OCI-LY3 (cell line): ENCODE data around the gene GRM8.

ENCODE experiments used
- H2AFZ ChIP-seq: fragments of 200-600, 300-600 bp; shearing (Covaris generic); 2 replicates; pipeline ENCODE4 v1.6.0; 2014; ENCODE audit warnings: antibody characterized with exemption, low read depth, low read length
- H3K27ac ChIP-seq: fragments of 200-600, 300-600 bp; sonication (generic); 2 replicates; pipeline ENCODE4 v1.5.1; 2014; ENCODE audit warnings: mild to moderate bottlenecking, low read length, moderate library complexity, mixed read lengths
- H3K27me3 ChIP-seq: fragments of 200-600, 300-600 bp; sonication (generic); 2 replicates; pipeline ENCODE4 v1.6.1; 2014; ENCODE audit warnings: low read depth, low read length, mixed read lengths
- H3K36me3 ChIP-seq: fragments of 200-600, 300-600 bp; sonication (generic); replicated peaks from 2 replicates; pipeline ENCODE3; 2014; ENCODE audit warnings: low read depth, low read length, mixed read lengths
- H3K4me1 ChIP-seq: fragments of 300-600, 200-600 bp; sonication (generic); 2 replicates; pipeline ENCODE4 v1.6.1; 2014; ENCODE audit warnings: low read length, mixed read lengths
- H3K4me2 ChIP-seq: fragments of 200-600, 300-600 bp; sonication (generic); 2 replicates; pipeline ENCODE4 v1.6.1; 2014; ENCODE audit warnings: low read length, mixed read lengths
- H3K4me3 ChIP-seq: fragments of 300-600, 200-600 bp; sonication (generic); 2 replicates; pipeline ENCODE4 v1.5.1; 2014; ENCODE audit warnings: antibody characterized with exemption, mild to moderate bottlenecking, low read length, moderate library complexity
- H3K79me2 ChIP-seq: fragments of 300-600, 200-600 bp; shearing (Covaris generic); 2 replicates; pipeline ENCODE4 v1.6.1; 2014; ENCODE audit warnings: mild to moderate bottlenecking, low read length, mixed read lengths
- H3K9ac ChIP-seq: fragments of 300-600, 200-600 bp; shearing (Covaris generic); 2 replicates; pipeline ENCODE4 v1.6.0; 2014; ENCODE audit warnings: mild to moderate bottlenecking, low read length, moderate library complexity
- H3K9me3 ChIP-seq: fragments of 200-600, 300-600 bp; shearing (Covaris generic); 2 replicates; pipeline ENCODE4 v1.6.1; 2014; ENCODE audit warnings: low read length, mixed read lengths; ENCODE audit not compliant: insufficient read depth
- H4K20me1 ChIP-seq: fragments of 200-600, 300-600 bp; sonication (generic); 2 replicates; pipeline ENCODE4 v1.6.1; 2016; ENCODE audit warnings: low read length, mixed read lengths; ENCODE audit not compliant: insufficient read depth
- EZH2phosphoT487 ChIP-seq: fragments of 200-600 bp; shearing (Covaris generic); IDR thresholded peaks from 2 replicates; pipeline ENCODE4 v1.6.1; 2018; ENCODE audit warnings: antibody characterized with exemption, mixed run types, low read depth
- TF ChIP-seq, protein P1 (sequence below): fragments of 200-600, 300-600 bp; sonication (generic); IDR thresholded peaks from 2 replicates; pipeline ENCODE4 v1.5.1; 2014; ENCODE audit warnings: antibody characterized with exemption, low read length, low read depth

Gene GRM8

DNA sequence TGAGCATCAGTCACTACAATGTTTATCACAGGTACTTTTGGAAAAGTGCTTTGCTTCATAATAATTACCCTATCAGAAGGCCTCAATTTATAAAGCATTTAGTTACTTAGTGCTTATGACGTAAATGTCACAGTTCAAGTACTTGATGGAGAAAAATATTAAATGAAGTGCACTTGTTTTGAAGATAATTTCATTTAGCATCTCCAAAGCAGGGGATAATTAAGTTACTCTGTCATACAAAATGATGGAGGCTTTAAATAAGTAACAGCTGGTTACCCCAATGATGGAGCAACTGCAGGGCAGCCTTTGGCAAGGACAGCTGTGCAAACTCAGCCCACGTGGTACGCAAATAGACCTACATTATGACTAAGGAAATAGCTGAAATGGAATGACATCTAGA, 768.8 kb downstream of the GRM8 start:
- Histone ChIP-seq H3K4me2 (no peak overlapping the region), H2AFZ (no peak overlapping the region), H3K4me3 (no peak overlapping the region), H3K27me3 (no peaks in the 10 kb centered on the region), H3K9ac (no peak overlapping the region), H4K20me1 (no peaks in the 10 kb centered on the region), H3K4me1 (peaks cover 6% of the 10 kb centered on the region), H3K9me3 (no peaks in the 10 kb centered on the region), H3K79me2 (no peaks in the 10 kb centered on the region), H3K27ac (no peak overlapping the region), H3K36me3 (no peaks in the 10 kb centered on the region)
- TF ChIP-seq EZH2phosphoT487, result no peak
- TF ChIP-seq, protein P1, sequence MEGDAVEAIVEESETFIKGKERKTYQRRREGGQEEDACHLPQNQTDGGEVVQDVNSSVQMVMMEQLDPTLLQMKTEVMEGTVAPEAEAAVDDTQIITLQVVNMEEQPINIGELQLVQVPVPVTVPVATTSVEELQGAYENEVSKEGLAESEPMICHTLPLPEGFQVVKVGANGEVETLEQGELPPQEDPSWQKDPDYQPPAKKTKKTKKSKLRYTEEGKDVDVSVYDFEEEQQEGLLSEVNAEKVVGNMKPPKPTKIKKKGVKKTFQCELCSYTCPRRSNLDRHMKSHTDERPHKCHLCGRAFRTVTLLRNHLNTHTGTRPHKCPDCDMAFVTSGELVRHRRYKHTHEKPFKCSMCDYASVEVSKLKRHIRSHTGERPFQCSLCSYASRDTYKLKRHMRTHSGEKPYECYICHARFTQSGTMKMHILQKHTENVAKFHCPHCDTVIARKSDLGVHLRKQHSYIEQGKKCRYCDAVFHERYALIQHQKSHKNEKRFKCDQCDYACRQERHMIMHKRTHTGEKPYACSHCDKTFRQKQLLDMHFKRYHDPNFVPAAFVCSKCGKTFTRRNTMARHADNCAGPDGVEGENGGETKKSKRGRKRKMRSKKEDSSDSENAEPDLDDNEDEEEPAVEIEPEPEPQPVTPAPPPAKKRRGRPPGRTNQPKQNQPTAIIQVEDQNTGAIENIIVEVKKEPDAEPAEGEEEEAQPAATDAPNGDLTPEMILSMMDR, result no peak

DNA sequence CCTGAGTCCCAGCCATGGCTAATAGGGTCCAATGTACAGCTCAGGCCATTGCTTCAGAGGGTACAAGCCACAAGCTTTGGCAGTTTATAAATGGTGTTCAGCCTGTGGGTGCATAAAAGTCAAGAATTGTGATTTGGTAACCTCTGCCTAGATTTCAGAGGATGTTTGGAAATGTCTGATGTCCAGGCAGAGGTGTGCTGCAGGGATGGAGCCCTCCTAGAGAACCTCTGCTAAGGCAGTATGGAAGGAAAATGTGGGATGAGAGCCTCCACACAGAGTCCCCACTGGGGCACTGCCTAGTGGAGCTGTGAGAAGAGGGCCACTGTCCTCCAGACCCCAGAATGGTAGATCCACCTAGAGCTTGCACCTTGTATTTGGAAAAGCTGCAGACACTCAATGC, 779.9 kb downstream of the GRM8 start:
- no peak overlapping the region for H3K4me3 ChIP-seq
- no peaks in the 10 kb centered on the region for H3K27me3 ChIP-seq
- no peaks in the 10 kb centered on the region for H3K4me1 ChIP-seq
- no peak overlapping the region for H3K4me2 ChIP-seq
- no peak overlapping the region for H3K27ac ChIP-seq
- no peak overlapping the region for H3K9ac ChIP-seq
- TF ChIP-seq, protein P1, result no peak
- H3K9me3 ChIP-seq, result peaks cover 6% of the 10 kb centered on the region; the same call in 1 of the 2 replicates
- no peak overlapping the region for H2AFZ ChIP-seq
- H3K36me3 ChIP-seq, result no peaks in the 10 kb centered on the region
- H4K20me1 ChIP-seq, result no peaks in the 10 kb centered on the region
- no peaks in the 10 kb centered on the region for H3K79me2 ChIP-seq

DNA sequence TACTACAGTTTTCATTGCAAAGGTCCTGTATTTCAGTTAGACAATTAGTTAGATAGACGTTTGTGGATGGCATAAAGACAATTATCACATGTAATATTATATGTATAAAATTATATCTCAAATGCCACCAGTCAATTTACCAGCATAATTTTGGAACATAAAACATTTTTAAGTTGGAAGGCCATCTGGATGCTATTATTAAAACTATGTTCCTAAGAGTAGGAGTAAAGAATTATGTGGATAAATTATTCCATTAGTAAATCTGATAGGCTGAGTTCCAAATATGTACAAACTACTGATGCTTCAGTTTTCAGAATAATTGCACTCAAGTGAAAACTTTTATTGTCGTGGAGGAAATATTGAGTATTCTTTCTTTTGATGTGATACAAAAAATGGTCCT, 790.3 kb downstream of the GRM8 start:
- peaks cover 5% of the 10 kb centered on the region for H3K36me3 ChIP-seq
- no peaks in the 10 kb centered on the region for H3K9me3 ChIP-seq
- H3K9ac ChIP-seq, result no peak overlapping the region
- H3K27me3 ChIP-seq, result no peaks in the 10 kb centered on the region
- H3K27ac ChIP-seq, result no peak overlapping the region
- H4K20me1 ChIP-seq, result no peaks in the 10 kb centered on the region
- no peak for TF ChIP-seq EZH2phosphoT487
- TF ChIP-seq, protein P1, result no peak
- H3K4me1 ChIP-seq, result peaks cover 14% of the 10 kb centered on the region
- no peaks in the 10 kb centered on the region for H3K79me2 ChIP-seq
- no peak overlapping the region for H2AFZ ChIP-seq
- no peak overlapping the region for H3K4me2 ChIP-seq
- H3K4me3 ChIP-seq, result no peak overlapping the region

DNA sequence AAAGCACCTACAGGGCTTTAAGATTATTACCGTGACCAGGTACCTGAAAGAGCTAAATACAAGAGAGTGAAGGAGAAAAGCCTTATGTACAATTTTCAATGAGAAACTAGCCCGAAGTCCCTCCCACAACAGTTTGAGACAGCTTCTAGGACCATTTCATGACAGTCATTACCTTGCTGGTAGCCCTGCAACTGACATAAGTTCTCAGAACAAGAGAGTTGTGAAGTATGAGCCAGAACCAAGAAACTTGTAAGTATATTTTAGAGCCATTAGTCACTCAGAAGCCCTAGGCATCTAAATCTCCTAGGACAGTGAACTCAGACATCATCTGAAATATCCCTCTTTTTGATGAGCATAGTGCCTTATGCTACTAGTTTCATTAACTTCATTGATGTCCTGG, 792.1 kb downstream of the GRM8 start:
- H4K20me1 ChIP-seq, result no peaks in the 10 kb centered on the region
- H3K4me3 ChIP-seq, result no peak overlapping the region
- peaks cover 14% of the 10 kb centered on the region for H3K4me1 ChIP-seq
- peaks cover 5% of the 10 kb centered on the region for H3K36me3 ChIP-seq
- TF ChIP-seq, protein P1, result no peak
- TF ChIP-seq EZH2phosphoT487, result no peak
- no peaks in the 10 kb centered on the region for H3K79me2 ChIP-seq
- H3K4me2 ChIP-seq, result no peak overlapping the region
- H3K9me3 ChIP-seq, result no peaks in the 10 kb centered on the region
- no peak overlapping the region for H2AFZ ChIP-seq
- no peak overlapping the region for H3K27ac ChIP-seq
- no peaks in the 10 kb centered on the region for H3K27me3 ChIP-seq
- no peak overlapping the region for H3K9ac ChIP-seq
